HG02759 (cell line): ENCODE results near the gene OR9A4.

Experiments
- ATAC-seq: cut with Tn5 transposase; IDR thresholded peaks from one replicate; pipeline ENCODE4 v1.9.1; 2021; ENCODE audit warnings: mild to moderate bottlenecking, moderate library complexity; ENCODE audit not compliant: unreplicated experiment

OR9A4 gene

GRCh38 chr7:141945356-141945755 is 29.2 kb downstream of the OR9A4 start:
- ATAC-seq = no peak

GRCh38 chr7:141946796-141947195 is 30.6 kb downstream of the OR9A4 start, which contains the start of gene CLEC5A:
Gene CLEC5A (minus strand): TSS chr7:141946974. CDS start chr7:141946292, 682 bp downstream.
- ATAC-seq = no peak

- no peak for ATAC-seq
These were observed 32.8 kb downstream of the OR9A4 start for GRCh38 chr7:141949021-141949420.

GRCh38 chr7:141949451-141949850 is 33.3 kb downstream of the OR9A4 start:
- no peak for ATAC-seq

GRCh38 chr7:141949911-141950310 is 33.7 kb downstream of the OR9A4 start:
- ATAC-seq = no peak

- ATAC-seq = no peak
These were observed 34.6 kb downstream of the OR9A4 start for GRCh38 chr7:141950806-141951205.

- ATAC-seq = no peak
These were observed 36.3 kb downstream of the OR9A4 start for GRCh38 chr7:141952461-141952860.

- no peak for ATAC-seq
These were observed 38.1 kb downstream of the OR9A4 start for GRCh38 chr7:141954334-141954733.

- ATAC-seq = no peak
These were observed 39.9 kb downstream of the OR9A4 start for GRCh38 chr7:141956084-141956483.

- peak; percentile 71 for ATAC-seq
These were observed 44.7 kb downstream of the OR9A4 start for GRCh38 chr7:141960687-141961422.
